ENCODE data around the gene NRG2. TPM values are rescaled to one million over a fixed set of nuclear protein-coding genes. Genes with fewer than 3 reads are reported as not detected.

Gene NRG2
- total and polyA plus RNA-seq, 12 donors: 0.64 to 6.6 (median 2.9) TPM

DNA sequence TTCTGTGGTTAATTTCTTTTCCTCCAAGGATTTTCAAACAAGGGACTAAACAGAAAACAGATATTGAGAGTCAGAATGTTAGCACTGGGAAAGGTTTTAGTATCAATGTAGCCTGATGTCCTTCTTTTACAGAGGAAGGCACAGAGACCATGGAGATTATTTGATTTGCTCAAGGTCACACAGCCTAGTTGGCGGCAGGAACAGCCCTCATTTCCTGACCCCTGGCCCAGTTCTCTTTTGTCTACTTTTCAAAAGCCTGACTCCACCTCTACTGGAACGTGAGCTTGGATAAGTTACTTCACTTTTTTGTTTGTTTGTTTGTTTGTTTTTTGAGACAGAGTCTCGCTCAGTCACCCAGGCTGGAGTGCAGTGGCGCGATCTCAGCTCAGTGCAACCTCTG lies 6.6 kb upstream of the NRG2 start:
- TF ChIP-seq CTCF (IDR thresholded peaks at IDR 0.05): no peak
- intact Hi-C loops (cut with DNase I): loop anchor here in 3 of 10 donors (10.0 kb wide), 3 partner anchors 65 to 185 kb away; no protein-coding TSS in a partner anchor
- H3K27ac ChIP-seq: peak overlapping the region in 7 of 10 donors; percentile 12 to 61 (median 37)
- WGBS, 2 donors: 71 to 78% methylated on average over 5 of the region's 5 CpGs
- no peak overlapping the region for H3K4me3 ChIP-seq
- no peaks in the 10 kb centered on the region for H3K9me3 ChIP-seq
- peak in 3 of 8 donors; percentile 35 to 61 (median 52) for ATAC-seq
- peaks cover 0 to 21% (median 0%) of the 10 kb centered on the region in 7 donors for H3K27me3 ChIP-seq
- DNase-seq: no peak
- no peaks in the 10 kb centered on the region for H3K36me3 ChIP-seq
- peaks cover 0 to 23% (median 11%) of the 10 kb centered on the region in 9 donors for H3K4me1 ChIP-seq

GRCh38 chr5:140049205-140049604 lies 6.1 kb upstream of the NRG2 start:
- WGBS, 2 donors: 67 to 88% methylated on average over 1 of the region's 1 CpG
- peaks cover 0 to 26% (median 0%) of the 10 kb centered on the region in 7 donors for H3K27me3 ChIP-seq
- no peak for TF ChIP-seq CTCF (IDR thresholded peaks at IDR 0.05)
- no peaks in the 10 kb centered on the region for H3K9me3 ChIP-seq
- intact Hi-C loops (cut with DNase I): loop anchor here in 3 of 10 donors (10.0 kb wide), 3 partner anchors 64 to 184 kb away; no protein-coding TSS in a partner anchor
- DNase-seq (no peak), ATAC-seq (peak in 3 of 8 donors; percentile 39 to 44 (median 42))
- H3K36me3 ChIP-seq: no peaks in the 10 kb centered on the region
- peaks cover 0 to 19% (median 10%) of the 10 kb centered on the region in 9 donors for H3K4me1 ChIP-seq
- H3K4me3 ChIP-seq: no peak overlapping the region
- H3K27ac ChIP-seq: peak overlapping the region in 6 of 10 donors; percentile 12 to 61 (median 42)

GRCh38 chr5:140044041-140044440 lies 942 bp upstream of the NRG2 start:
- TF ChIP-seq CTCF (IDR thresholded peaks at IDR 0.05): no peak
- DNase-seq (no peak), ATAC-seq (no peak)
- peaks cover 0 to 54% (median 0%) of the 10 kb centered on the region in 7 donors for H3K27me3 ChIP-seq
- no peak overlapping the region for H3K4me3 ChIP-seq
- no peak overlapping the region for H3K27ac ChIP-seq
- intact Hi-C loops (cut with DNase I): loop anchor here in 5 of 10 donors (5.0 to 10.0 kb wide), 5 partner anchors 42 to 179 kb away; no protein-coding TSS in a partner anchor
- H3K4me1 ChIP-seq: peaks cover 0 to 44% (median 38%) of the 10 kb centered on the region in 9 donors
- H3K36me3 ChIP-seq: no peaks in the 10 kb centered on the region
- H3K9me3 ChIP-seq: no peaks in the 10 kb centered on the region
- 39% methylated on average over 1 of the region's 1 CpG for WGBS, 2 donors

DNA sequence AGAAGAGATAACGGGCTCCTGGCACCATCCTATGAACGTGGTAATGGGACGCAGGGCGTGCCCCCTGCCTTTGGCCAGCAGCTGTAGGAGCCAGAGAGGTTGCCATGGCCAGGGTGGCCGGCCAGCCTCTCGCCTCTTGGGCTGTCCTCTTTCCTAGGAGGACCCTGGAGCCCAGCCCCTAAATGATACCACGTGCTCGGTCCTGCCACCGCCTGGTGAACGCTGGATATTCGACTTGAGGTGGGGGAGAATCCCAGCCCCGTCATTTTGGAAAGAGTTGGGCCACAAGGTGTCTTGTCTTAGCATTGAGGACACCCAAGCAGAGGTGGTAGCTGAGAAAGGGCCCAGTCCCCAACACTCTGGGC lies 391 bp upstream of the NRG2 start:
- TF ChIP-seq CTCF (IDR thresholded peaks at IDR 0.05): peak in 2 of 9 donors; percentile 9 to 31
- ATAC-seq (peak in 6 of 8 donors; percentile 39 to 72 (median 54)), DNase-seq (peak in 1 of 2 donors; percentile 33)
- Histone ChIP-seq H3K9me3 (no peaks in the 10 kb centered on the region), H3K36me3 (no peaks in the 10 kb centered on the region), H3K4me1 (peaks cover 0 to 46% (median 41%) of the 10 kb centered on the region in 9 donors), H3K4me3 (peak overlapping the region; percentile 12 to 86 (median 70)), H3K27ac (peak overlapping the region in 9 of 10 donors; percentile 46 to 89 (median 82)), H3K27me3 (peaks cover 0 to 54% (median 0%) of the 10 kb centered on the region in 7 donors)
- intact Hi-C loops (cut with DNase I): loop anchor here in 5 of 10 donors (5.0 to 10.0 kb wide), 5 partner anchors 41 to 179 kb away; no protein-coding TSS in a partner anchor
- WGBS, 2 donors: 1 to 2% methylated on average over 12 of the region's 12 CpGs

Measured in heart right ventricle (tissue), 16 donors.